COLO668 (cell line): ENCODE results near the gene OR6X1.
A peak's percentile ranks its signal among the peaks of the same experiment; 100 is the strongest.
"Not testable (repeated sequence)": the region's sequence is repeated elsewhere in the genome, so short reads cannot be mapped to it uniquely, and the experiment has no call there.

Experiments used
- DNase-seq: peaks from one replicate; lab custom pipeline; 2025; ENCODE audit not compliant: unreplicated experiment; lab: John Stamatoyannopoulos, UW

OR6X1 gene

DNA sequence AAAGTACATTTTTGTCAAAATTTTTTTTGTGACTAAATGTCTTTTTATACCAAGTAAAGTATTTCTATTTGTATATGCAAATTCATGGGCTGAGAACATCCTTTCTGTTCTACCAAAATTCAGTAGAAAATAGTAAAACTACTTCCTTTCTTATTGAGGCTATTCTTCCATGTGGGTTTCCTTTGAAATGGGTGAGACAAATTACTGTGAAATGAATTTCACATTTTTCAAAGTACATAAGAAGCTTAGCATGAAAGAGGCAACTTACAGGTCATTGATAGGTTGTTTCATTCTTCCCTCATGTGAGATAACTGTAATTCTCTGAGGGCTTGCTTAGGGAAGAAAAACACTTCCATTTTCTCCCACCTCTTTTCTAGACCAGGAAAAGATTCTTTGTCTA lies 1.0 kb upstream of the OR6X1 start:
- no peak for DNase-seq

DNA sequence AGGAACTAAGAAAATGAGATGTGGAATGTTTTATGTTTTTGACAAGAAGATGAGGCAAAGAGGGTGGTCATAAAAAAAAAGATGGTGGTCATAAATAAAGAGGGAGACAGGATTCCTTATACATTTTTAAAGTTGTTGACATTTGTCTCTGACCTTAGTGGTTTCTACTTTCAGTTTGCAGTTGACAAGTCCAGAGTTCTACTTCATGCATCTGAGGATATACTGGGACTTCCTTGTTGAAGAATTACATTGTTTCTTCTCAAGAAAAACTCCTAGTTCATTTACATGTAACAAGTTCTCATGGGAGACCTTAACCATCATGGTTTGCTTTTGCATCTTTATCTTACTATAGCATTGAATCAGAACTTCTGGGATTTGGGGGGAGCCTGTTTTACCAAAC lies 1.2 kb downstream of the OR6X1 start:
- no peak for DNase-seq

DNA sequence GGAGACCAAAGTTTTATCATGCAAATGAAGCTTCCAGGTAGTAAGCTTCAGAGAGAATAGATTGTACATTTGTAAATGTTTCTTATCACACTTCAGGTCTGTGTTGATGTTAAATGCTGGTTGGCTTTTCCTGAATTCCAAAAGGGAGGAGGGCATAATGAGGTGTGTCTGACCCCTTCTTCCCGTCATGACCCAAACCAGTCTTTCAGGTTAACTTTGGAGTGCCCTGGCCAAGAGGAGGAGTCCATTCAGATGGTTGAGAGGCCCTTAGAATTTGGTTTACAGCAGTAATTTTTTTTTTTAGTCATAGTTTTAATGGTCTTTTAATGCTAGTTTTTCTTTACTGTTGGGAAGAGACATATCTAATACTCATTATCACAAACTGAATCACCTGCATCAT lies 2.5 kb downstream of the OR6X1 start:
- DNase-seq = no peak

DNA sequence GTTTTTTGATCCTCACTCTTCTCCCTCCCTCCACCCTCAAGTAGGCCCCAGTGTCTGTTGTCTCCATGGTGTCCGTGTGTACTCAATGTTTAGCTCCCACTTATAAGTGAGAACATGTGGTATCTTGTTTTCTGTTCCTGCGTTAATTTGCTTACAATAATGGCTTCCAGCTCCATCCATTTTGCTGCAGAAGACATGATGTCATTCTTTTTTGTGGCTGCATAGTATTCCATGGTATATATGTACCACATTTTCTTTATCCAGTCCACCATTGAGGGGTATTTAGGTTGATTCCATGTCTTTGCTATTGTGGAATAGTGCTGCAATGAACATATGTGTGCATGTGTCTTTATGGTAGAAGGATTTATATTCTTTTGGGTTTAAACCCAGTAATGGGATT lies 6.0 kb downstream of the OR6X1 start:
- not testable (repeated sequence) for DNase-seq

DNA sequence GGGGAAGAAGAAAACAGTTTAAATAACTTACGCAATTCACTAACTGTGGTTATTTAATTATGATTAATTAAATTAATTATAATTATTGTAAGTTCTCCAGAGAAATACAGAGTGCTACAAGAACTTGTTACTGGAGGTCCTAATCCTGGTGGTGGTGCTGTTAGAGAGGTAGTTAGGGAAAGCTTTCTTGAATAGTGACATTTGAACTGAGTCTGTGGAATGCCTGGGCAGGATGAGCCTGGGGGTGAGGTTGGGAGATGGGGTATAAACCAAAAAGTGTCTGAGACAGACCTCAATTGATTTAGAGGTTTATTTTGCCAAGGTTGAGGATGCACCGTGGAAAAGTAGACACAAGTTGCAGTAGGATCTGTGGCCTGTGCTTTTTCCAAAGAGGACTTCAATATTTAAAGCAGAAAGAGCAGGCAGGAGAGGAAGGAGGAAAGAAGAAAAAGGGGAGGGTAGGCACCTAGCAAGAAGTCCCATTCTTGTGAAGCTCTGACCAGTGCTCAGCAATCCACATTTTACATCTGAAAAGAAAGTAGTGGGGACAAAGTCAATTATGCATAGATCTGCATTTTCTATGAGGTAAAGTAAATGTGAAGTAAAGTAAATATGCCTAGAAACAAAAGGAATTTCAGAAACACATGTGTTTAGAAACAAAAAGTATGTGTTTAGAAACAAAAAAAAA lies 8.4 kb downstream of the OR6X1 start:
- no peak for DNase-seq

DNA sequence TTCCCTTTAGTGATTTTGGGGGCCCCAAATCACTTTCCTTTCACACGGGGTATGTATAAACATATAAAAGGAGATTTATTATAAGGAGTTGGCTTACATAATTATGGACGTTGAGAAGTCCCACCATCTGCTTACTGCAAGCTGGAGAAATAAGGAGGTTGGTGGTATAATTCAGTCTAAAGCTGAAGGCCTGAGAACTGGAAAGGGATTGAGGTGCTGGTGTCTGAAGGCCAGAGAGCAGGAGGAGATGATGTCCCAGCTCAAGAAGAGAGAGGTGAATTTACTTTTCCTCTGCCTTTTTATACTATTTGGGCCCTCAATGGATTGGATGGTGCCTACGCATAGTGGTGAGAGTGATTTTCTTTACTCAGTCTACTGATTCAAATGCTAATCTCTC lies 11.6 kb downstream of the OR6X1 start:
- DNase-seq = no peak

DNA sequence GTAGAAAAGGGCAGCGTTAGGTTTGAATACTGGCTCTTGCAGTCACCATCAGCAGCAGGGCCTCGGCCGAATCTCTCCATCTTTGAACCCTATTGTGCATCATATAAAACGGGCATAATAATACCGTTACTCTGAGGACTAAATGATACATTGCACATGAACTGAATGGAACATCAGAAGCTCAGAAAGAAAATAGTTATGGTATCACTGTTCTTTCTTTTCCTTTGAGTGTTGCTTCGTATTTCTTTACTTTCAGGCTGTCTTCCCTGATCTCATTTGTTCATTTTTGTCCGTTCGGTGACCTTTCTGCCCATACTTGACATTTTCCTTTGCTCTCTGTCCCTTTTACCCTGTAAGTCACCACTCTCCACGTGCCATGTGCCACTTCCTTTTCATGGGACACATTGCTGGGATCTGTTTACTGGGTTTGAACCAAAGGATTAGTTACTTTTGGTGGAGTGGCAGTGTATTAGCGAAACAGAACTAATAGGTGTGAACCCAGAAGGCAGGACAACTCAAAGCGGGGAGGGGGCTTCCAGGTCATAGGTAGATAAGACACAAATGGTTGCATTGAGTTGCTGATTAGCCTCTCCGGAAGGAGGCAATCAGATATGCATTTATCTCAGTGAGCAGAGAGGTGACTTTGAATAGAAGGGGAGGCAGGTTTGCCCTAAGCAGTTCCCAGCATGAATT lies 12.1 kb downstream of the OR6X1 start:
- no peak for DNase-seq

DNA sequence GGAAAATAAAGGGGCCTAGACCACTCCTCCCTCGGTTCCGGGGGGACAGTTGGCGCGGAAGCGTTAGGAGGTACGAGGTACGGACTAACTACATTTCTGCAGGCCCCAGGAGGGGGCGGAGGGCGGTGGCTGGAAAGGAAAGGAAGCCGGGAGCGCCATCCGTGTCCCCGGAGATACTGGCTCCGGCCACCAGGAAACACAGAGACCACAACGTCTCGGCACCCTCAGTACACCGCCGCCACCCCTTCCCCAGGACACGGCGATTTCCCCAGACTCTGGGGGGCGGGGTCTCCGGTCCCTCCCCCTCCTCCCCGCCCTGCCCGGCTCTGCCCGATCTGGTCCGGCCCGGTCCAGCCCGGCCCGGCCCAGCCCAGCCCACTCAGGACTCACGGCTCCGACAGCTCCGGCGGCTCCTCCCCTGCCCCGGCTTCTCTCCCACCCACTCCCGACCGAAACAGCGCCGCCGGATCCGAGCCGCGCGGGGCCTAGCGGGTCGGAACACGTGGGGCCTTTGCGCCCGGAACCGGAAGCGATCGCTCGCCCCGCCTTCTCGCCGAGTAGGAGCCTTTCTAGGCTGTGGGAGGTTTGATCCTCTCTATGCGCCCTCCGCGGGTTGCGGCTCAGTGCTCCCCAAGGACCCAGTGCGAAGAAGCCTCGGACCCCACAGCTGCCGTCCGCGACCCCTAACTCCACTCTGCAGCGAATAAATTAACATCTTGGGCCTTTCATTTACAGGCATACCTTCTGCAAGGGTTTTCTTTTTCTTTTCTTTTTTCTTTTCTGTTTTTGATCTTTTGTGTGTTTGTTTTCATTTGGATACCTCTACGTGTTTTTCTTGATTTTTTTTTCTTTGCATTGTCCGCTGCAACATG lies 12.9 kb downstream of the OR6X1 start, which contains the start of gene ZNF202:
Gene ZNF202 (minus strand): TSS at position 502 of the 872 bp plus-strand sequence. CDS start 10,772 bp downstream, outside the sequence.
- DNase-seq = peak; percentile 90

DNA sequence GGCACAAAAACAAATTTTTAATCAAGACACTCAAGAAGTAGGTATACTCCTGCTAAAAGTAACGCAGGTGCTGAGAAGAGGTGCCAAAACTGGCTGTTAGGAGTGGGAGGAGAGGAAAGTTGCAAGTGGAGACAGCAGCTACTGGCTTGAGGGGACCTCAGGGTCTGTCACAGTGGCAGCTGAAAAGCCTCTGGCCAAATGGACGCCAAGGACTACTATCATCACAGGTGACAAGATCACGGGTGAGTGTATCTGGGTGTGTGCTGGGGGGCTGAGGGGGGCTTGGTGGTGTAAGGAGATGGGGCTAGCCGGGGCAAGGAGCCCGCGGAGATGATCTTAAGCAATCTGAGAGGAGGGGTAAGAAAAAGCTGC lies 13.5 kb downstream of the OR6X1 start:
- DNase-seq = no peak

DNA sequence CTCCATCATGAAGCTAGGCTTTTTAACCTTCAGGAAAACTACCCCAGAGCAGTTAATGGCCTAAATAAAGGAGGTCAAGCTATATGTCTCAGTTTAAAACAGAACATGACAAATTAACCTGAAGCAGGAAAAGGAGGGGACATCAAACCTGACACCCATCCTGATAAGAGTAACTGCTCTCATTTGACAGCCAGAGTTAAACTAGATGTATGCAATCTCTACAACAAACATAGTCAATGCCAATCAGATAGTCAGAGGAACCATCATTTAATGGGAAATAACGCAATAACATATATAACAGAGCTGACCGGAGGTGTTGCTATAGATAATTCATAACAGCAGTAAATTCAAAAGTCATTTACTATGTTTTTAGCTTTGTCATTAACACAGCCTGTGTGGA lies 15.9 kb downstream of the OR6X1 start:
- DNase-seq = no peak

DNA sequence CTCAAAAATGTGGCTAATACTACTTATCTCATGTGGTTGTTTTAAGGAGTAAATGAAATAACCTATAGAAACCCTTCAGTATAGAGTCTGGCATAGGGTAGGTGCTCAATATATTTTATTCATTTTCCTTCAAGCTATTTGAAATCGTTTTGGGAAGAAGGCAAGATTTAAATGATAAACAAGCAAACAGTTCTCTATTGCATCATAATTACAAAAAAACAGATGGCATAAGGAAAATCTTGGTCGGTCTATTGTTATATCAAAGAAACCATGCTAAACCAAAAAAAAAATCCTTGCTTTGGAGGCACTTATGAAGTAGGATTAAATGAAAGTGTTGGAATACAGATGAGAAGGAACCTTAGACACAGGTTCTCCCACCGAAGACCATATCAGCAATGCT lies 17.5 kb downstream of the OR6X1 start:
- DNase-seq = no peak

DNA sequence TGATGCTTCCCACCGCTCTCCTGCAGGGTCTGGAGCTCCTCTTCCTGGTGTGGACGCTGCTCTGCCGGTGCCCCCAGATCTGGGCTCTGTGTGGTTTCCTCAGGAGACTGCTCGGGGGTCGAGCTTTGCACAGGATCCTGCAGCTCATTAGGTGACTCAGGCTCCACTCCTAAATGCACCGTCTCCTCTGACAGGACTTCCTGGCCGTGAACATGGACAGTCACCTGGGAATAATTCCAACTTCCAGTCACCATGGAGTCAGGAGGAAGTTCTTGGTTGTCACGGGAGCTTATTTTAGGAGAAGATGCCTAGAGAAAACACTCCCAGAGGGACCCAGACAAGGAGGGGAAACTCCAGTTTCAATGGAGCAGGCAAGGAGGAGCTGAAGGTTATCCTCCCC lies 24.7 kb downstream of the OR6X1 start:
- no peak for DNase-seq

DNA sequence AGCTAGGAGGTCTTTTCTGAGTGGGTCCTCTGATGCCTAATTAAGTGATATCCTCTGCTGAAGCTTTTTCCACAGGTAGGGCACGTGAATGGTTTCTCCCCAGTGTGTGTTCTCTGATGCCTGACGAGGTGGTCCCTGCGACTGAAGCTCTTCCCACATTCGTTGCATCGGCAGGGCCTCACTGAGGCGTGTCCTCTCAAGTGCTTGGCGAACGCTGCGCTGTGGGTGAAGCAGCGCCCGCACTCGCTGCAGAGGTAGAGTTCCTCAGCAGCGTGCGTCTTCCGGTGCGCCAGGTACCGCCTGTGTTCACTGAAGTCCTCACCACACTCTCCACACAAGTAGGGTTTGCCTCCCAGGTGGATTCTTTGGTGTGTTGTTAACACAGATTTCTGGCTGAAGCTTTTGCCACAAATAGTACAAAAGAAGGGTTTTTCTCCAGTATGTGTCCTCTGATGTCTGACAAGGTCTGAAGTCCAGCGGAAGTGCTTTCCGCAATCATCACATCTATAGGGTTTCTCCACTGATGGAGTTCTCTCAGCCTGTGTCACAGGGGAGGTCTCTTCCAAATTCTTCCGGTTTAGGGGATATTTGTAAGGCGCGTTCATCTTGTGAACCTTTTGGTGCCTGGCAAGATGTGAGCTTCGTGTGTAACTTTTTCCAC lies 28.2 kb downstream of the OR6X1 start:
- DNase-seq = no peak

DNA sequence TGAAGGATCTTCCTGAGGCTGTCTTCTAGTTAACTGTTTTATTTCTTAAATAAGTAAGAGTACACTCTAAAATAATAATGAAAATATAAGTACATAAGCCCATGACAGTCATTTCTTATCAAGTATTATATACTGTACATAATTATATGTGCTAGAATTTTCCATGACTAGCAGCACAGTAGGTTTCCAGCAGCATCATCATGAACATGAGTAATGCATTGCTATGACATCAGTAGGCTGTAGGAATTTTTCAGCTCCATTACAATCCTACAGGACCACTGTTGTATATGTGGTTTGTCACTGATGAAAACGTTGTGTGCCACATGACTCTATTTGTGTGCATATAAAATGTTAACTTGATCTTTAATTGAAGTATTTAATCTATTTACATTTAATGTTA lies 34.9 kb downstream of the OR6X1 start:
- DNase-seq = no peak

DNA sequence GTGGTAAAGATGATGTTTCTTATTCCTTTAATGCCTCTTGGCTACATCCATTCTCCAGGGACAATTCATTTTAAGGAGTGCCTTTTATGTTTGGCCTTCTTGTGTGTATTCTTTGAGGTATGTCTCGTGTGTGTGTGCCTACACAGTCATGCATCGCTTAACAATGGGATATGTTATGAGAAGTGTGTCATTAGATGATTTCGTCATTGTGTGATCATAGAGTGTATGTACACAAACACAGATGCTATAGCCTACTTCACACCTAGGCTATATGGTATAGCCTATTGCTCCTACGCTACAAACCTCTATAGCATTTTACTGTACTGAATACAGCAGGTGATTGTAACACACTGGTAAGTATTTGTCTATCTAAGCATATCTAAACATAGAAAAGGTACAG lies 35.8 kb downstream of the OR6X1 start:
- DNase-seq = no peak

DNA sequence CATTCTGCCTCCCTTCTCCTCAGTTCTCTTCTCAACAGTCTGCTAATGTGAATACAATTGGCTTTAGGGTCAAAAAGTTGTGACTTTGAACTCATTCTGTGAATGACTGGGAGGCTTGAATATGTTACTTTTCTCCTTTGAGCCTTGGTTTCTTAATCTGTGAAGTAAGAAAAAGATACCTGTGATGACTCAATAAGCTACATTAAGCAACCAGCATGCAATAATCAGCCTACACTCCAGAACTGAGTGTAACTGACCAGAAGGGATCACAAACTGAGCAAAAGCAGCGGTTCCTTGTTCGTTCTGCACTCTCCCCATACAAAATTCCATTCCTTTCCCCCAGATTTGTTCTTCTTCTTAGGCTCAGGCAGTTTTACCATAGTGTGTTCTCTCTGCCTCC lies 36.3 kb downstream of the OR6X1 start:
- DNase-seq = no peak

DNA sequence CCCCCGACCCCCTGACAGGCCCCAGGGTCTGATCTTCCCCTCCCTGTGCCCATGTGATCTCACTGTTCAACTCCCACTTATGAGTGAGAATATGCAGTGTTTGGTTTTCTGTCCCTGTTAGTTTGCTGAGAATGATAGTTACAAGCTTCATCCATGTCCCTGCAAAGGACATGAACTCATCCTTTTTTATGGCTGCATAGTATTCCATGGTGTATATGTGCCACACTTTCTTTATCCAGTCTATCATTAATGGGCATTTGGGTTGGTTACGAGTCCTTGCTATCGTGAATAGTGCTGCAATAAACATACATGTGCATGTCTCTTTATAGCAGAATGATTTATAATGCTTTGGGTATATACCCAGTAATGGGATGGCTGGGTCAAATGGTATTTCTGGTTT lies 41.7 kb downstream of the OR6X1 start:
- not testable (repeated sequence) for DNase-seq

DNA sequence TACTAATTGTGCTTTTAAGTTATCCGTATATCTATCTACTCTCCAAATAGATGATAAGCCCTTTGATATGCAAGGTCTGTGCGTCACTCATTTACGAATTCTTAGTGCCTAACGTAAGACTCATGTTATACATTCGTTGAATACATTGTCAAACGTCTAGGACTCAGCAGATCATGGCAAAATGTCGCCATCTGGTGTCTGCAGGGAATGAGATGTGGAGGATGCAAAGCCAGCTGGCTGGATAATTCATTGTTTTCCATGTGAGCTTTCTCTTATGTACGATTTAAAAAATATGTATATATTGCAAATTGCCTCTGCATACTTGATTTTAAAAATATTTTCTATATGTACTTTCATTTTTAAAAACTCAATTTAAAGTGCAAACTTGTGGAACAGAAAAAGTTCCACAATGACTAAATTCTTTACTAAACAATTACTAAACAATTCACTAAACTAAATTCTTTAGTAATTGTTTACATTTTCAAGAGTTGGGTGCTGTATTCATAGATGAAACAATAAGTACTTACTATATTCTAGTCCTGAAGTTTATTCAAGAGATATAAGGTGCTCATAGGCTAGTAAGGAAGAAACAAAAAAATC lies 46.6 kb downstream of the OR6X1 start:
- DNase-seq = peak; percentile 59

DNA sequence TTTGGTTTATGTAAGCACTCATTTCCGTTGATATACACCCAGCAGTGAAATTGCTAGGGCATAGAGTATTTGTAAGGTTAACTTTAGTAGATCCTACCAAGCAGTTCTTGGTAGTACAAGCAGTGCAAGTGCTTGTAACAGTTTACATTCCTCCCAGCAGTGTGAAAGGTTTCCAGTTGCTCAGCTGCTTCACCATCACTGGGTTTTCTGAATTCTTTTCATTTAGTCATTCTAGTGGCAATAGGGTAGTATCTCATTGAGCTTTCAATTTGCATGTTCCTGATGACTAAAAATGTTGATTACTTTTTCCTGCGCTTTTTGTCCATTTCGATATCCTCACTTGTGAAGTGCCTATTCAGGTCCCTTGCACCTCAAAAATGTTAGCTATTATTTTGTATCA lies 47.1 kb downstream of the OR6X1 start:
- DNase-seq = no peak

DNA sequence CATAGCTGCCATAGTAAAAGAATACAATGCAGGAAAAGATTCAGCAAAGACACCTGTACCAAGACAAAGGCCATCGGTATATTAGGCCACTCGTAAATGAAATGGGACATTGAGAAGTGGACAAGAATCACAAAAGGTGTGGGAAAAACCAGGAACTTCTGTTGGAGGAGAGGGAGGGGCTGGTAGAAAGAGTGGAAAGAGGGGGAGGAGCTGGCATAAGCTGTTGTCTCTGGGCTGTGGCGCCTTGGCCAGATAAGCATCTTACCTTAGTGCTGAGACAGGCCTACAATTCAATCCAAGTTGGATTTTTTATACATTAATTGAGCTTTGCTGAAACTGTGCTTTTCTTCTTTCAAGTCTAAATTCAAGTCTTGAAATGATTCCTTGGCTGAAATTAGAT lies 50.0 kb downstream of the OR6X1 start:
- DNase-seq = no peak
